NCI-H2171 treated with DMSO at 0.1 percent for 48 hours (cell line): ENCODE results near the gene RHBDL1.
A peak's percentile ranks its signal among the peaks of the same experiment; 100 is the strongest.

Source experiments
- DNase-seq: peaks from one replicate; lab custom pipeline; 2025; lab: John Stamatoyannopoulos, UW

Gene RHBDL1

DNA sequence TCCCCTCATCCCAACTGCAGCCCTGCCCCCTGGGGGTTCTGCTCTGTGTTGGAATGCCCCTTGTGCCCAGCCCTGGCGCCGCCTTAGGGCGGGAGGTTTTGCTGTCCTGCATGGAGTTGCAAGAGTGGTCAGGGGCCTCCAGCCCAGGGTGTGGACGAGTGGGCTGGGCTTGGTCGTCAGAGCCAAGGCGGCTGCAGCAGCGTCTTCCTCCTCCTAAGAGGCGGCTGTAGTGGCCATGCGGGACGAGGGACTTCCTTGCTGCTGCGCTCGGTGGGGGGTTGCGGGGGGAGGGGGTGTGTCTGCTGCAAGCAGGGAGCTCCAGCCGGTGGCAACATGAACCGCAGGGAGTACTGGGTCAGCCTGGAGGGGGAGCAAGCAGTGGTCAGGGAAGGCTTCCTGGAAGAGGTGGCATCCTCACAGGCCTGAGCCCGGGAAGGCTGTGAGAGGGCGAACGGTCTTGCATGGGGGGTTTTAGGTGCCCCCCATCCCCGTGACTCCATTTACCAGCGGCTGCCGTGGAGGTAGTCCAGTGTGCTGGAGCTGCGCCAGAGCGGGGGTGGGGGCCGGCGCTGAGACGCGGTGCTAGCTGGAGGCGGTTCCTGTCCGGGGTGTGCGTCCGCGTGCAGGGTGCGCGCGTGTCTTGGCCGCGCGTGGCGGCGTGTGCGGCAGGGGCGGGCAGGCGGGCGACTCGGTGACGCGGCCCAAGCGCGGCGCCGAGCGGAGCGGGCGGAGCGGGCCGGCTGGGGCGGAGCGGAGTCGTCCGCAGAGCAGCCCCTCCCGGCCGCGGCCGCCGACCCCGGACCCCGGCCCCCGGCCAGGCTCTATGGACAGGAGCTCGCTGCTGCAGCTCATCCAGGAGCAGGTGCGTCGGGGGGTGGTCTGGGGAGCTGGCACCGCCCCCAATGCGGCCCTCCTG lies at the start of gene RHBDL1:
TSS of gene RHBDL1 (plus strand) at position 704 of the 916 bp plus-strand sequence. CDS start at position 824, 120 bp downstream.
- no peak for DNase-seq

DNA sequence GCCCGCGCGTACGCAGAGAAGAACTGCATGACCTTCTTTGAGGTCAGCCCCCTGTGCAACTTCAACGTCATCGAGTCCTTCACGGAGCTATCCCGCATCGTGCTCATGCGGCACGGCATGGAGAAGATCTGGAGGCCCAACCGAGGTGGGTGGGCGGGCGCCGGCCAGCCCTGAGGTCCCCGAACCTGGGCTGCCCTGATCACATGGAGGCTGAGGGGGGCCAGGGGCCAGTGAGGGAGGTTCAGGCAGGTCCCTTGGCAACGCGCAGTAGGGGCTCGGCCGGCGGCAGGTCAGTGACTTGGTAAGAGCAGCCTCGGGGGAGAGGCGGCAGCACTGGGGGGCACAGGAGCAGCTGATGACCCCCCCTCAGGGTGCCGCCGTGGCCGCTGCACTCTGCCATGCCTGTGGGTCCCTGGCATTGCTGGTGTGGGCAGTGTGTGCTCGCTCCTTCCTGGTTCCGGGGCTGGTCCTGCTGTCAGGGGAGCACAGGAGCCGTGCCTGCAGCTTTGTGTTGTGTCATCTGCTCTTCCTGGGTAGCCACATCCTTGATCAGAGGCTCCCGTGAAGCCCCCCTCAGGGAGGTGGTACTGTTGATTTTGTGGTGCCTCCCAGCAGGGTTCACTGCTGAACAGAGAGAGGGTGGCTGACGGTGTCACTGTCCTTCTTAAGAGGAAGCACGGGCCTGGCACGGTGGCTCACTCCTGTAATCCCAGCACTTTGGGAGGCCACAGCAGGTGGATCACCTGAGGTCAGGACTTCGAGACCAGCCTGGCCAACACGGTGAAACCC lies 49.3 kb upstream of the RHBDL1 start:
- DNase-seq = no peak

DNA sequence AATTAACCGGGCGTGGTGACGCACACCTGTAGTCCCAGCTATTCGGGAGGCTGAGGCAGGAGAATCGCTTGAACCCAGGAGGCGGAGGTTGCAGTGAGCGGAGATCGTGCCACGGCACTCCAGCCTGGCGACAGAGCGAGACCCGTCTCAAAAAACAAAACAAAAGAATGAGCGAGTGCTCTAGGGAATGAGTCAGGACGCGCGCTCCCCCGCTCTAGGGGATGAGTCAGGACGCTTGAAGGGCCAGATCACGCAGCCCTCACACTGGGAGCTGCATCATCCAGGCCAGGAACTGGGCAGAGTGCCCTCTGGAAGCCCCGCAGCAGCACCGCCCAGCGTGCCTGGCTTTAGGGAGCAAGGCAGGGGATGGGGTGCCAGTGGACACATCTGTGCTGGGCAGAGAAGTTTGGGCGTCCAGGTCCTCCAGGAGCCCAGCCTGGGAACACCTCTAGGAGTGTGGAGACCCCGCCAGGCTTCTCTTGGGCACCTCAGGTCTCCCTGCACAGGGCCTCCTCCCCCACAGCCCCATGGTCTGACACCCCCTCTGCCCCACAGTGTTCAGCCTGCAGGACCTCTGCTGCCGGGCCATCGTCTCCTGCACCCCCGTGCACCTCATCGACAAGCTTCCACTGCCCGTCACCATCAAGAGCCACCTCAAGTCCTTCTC lies 48.6 kb upstream of the RHBDL1 start:
- no peak for DNase-seq

DNA sequence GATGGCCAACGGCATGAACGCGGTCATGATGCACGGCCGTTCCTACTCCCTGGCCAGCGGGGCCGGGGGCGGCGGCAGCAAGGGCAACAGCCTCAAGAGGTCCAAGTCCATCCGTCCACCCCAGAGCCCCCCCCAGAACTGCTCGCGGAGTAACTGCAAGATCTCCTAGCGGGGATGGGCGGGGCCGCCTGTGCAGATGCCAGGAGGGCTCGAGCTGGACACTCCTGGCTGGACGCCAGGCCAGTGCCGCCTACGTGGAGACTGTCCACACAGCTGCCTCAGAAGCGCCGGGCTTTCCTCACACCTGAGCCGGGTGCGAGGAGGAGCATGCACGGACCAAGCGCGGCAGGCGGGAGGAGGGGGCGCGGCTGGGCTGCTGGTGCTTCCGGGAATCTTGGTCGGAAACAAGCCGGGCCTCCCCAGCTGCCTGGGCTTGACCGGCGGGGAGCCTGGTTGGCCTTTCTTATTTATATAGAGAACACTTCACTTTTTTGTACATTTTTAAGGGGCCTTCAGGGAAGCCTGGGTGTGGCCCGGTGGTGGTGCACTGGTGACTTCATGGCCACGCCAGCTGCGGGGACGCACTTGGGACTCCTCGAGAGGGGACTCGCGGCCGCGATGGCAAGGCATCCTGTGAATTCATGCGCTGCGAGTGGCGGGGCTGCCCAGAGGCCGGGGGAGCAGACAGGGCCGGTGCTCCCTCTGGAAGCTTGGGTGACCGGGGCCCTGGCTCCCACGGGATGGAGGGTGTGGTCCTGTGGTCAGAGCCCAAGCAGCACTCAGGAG lies 47.8 kb upstream of the RHBDL1 start:
- no peak for DNase-seq

DNA sequence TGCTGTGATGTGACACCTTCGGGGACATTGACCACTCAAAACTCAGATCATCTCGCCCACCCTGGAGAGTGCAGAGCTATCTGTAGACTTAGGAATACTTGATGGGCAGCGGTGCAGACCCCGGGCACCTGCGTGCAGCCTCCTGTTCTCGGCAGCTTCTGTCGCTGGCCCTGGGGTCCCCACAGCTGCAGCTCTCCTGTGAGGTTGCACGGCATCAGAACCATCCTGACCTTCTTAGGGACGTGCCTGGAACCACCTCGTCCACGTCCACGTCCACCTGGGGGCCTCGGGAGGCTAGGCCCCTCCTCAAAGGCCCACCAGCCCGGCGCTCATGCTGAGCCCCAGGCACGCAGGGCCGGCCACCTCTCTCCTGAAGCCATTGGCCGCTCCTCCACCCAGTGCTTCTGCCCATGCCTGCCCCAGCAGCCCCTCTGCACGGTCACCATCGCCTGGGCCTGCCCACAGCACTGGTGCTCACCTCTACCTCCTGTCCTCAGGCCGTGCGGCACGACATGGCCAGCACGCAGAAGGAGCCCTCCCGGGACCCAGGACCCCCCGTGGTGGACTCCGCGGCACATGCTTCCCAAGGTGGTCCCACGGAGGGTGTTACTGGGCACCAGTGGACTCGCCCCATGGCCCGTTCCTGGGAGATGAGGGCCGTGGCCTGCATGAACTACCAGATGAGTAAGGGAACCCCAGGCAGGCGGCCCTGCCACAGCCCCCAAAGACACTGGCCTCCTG lies 47.0 kb upstream of the RHBDL1 start:
- DNase-seq = no peak

DNA sequence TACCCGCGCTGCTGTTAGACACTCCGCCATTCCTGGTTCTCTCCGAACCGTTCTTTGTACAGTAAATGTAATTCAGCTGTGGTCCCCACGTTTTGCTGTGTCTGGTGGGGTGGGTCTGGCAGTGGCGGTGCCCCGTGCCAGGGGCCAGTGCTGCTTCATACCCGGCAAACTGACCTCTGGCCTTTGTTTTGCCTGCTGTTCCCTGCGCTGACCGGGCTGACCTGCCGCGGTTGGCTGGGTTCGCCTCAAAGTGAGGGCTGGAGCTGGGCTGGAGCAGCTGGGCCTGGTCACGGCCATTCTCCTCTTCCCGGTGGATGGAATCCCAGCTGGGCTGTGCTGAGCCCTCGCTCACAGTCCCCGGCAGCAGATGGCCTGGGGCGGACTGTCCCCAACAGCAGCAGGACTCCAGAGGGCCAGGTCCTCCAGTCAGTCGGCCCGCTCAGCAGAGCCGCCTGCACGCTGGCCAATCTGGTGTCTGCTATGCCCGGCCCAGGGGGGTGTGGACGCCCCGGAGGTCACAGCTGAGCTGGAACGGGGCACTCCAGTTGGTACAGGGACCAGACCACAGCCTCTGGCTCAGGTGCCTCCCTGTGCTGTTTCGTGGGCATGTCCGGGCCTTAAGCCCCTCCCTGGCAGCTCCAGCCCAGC lies 46.2 kb upstream of the RHBDL1 start:
- DNase-seq = no peak

DNA sequence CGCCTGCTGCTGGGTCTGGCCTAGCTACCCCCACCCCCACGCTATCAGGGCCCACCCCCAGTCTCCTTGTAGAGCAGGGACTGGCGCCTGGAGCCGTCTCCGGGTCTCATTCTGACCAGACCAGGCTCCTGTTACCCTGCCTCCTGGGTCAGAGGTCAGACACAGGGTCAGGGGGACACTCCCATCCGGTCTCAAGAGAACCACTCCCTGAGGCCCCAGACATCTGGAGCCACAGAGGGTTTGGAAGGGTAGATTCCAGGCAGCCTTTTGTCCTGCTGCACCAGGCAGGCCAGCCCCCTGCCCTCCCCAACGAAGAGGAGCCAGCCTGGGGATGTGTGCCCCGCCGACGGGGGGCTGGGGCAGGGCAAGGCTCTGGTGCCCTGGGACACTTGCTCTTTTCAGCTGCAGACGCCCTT lies 45.6 kb upstream of the RHBDL1 start:
- DNase-seq = no peak

DNA sequence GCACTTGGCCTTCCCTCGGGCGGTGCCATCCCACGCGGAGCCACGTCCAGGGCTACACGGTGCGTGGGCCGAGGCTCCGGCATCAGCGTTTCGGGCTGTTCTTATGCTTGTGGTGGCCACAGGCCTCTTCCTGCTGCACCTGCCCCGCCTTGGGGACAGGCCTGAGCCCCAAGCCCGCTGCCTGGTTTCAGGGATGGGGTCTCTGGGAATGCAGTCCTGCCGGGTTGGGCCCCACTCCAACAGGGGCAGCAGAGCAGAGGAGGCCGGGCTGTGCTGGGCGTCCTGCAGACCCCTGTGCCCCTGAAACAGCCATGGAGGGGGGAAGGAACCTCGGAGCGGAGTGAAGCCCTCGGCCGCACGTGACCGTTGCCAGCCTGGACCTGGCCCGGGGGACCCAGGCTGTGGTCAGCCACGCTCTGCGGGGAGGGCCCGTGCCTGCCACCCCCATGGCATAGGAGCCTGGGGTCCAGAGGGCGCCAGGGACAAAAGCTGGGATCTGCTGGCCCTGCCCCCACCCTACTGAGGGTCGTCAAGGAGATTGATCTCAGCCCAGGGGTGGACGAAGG lies 45.1 kb upstream of the RHBDL1 start:
- no peak for DNase-seq

DNA sequence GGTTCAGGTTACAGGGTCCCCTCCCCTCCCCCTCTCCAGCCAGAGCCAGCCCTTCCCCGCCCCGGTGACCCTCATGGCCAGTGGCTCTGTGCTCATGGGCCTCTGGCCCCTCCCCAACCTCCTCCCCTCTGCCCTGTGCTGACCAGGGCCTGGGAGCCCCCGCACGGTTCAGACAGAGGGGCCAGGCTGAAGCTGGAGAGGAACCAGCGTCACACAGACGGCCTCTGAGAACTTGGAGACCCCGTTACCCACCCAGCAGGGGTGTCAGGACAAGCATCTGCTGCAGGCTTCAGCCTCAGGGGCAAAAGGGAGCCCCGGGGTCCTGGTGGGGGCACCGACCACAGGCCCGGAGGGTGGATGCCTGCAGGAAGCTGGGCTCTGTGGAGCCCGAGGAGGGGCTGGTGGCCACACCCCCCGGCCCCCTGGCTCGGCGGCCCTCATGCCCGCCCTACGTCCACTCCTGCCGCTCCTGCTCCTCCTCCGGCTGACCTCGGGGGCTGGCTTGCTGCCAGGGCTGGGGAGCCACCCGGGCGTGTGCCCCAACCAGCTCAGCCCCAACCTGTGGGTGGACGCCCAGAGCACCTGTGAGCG lies 44.6 kb upstream of the RHBDL1 start, which contains the start of gene WFIKKN1:
TSS of gene WFIKKN1 (plus strand) at position 171 of the 591 bp plus-strand sequence. CDS start at position 440, 269 bp downstream.
- no peak for DNase-seq

DNA sequence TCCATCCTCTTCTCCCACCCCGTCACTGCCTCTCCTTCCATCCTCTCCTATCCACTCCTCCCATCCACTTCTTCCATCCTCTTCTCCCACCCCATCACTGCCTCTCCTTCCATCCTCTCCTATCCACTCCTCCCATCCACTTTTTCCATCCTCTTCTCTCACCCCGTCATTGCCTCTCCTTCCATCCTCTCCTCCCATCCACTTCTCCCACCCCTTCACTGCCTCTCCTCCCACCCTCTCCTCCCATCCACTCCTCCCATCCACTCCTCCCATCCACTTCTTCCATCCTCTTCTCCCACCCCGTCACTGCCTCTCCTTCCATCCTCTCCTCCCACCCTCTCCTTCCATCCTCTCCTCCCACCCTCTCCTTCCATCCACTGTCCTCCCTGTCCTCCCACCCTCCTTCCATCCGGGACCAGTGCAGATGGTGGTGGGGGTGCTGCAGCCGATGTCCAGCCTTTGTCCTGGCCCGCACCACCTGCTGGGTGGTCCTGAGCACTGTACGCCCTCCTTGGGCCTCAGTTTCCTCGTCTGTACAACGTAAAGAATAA lies 43.6 kb upstream of the RHBDL1 start:
- DNase-seq = no peak

DNA sequence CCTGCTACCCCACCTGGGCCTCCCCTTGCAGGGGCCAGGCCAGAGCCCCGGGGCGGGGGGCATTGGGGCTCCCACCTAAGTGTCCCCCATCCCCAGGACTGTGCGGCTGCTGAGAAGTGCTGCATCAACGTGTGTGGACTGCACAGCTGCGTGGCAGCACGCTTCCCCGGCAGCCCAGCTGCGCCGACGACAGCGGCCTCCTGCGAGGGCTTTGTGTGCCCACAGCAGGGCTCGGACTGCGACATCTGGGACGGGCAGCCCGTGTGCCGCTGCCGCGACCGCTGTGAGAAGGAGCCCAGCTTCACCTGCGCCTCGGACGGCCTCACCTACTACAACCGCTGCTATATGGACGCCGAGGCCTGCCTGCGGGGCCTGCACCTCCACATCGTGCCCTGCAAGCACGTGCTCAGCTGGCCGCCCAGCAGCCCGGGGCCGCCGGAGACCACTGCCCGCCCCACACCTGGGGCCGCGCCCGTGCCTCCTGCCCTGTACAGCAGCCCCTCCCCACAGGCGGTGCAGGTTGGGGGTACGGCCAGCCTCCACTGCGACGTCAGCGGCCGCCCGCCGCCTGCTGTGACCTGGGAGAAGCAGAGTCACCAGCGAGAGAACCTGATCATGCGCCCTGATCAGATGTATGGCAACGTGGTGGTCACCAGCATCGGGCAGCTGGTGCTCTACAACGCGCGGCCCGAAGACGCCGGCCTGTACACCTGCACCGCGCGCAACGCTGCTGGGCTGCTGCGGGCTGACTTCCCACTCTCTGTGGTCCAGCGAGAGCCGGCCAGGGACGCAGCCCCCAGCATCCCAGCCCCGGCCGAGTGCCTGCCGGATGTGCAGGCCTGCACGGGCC lies 42.8 kb upstream of the RHBDL1 start:
- no peak for DNase-seq

DNA sequence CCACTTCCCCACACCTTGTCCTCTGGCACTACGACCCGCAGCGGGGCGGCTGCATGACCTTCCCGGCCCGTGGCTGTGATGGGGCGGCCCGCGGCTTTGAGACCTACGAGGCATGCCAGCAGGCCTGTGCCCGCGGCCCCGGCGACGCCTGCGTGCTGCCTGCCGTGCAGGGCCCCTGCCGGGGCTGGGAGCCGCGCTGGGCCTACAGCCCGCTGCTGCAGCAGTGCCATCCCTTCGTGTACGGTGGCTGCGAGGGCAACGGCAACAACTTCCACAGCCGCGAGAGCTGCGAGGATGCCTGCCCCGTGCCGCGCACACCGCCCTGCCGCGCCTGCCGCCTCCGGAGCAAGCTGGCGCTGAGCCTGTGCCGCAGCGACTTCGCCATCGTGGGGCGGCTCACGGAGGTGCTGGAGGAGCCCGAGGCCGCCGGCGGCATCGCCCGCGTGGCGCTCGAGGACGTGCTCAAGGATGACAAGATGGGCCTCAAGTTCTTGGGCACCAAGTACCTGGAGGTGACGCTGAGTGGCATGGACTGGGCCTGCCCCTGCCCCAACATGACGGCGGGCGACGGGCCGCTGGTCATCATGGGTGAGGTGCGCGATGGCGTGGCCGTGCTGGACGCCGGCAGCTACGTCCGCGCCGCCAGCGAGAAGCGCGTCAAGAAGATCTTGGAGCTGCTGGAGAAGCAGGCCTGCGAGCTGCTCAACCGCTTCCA lies 42.0 kb upstream of the RHBDL1 start:
- DNase-seq = no peak

DNA sequence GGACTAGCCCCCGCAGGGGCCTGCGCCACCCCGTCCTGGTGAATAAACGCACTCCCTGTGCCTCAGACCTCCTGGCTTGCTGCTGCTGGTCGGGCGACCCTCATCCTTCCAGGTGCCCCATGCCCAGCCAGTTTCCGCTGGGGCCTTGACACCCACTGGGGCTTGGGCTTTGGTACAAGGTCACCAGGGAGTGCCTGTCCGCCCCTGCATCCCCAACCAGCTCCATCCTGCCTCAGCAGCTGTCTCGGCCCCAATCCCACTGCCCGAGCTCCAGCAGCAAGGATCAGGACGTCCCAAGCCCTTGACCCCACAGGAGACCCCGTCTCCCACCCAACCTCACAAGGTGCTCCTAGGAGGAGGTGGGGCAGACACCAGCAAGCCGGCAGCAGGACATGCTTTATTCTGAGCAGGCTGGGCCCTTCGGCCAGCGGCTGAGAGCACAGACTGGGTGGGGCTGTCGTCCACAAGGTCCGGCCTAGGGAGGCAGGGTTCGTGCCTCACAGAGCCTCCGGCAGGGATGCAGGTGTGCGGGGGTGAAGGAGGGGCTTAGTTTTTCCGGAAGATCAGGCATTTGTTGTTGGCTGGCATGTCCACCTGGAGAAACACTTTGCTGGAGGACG lies 41.3 kb upstream of the RHBDL1 start:
- DNase-seq = no peak

DNA sequence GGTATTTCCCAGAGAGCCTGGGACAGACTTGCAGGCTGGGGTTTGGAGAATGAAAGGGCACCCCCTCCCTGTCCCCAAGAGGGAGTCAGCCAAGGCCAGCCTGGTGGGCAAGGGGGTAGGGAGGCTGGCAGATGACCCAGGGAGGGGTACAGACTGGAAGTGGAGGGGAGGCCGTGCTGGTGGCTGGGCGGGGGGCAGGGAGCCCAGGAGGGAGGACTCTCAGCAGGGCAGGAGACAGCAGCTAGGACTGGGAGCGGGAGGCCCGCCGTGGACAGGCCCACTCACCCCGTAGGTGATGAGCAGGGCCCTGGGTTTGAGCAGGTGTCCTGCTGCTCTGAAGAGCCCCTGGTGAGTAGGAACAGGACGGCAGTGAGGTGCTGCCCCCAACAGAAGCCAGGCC lies 40.5 kb upstream of the RHBDL1 start:
- DNase-seq = no peak

DNA sequence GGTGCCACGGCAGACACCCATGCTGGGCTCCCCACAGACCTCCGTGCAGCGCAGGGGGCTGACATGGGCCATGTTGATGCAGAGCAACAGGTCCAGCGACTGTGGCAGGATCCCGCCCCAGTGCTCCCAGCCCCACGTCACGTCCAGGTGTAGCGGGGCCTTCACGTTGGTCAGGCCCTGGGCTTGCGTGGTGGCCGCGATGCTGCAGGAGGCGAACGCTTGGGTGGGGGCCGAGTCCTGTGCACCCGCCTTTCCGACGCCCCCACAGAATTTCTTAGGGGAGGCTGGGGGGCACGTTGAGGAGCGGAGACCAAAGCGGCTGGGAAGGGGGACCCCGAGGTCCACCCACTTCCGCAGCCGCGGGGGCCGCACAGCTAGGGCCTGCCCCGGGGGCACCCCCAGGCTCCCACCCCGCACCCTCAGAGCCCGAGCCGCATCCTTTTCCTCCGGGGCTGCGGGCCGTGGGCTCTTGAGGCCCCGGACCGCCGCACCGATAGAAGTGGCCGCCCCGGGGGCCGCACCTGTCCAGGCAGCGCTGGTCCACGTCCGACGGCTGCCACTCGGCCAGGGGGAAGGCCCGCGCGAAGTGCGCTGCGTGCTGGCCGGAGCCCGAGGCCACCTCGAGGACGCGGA lies 39.8 kb upstream of the RHBDL1 start:
- DNase-seq = no peak

DNA sequence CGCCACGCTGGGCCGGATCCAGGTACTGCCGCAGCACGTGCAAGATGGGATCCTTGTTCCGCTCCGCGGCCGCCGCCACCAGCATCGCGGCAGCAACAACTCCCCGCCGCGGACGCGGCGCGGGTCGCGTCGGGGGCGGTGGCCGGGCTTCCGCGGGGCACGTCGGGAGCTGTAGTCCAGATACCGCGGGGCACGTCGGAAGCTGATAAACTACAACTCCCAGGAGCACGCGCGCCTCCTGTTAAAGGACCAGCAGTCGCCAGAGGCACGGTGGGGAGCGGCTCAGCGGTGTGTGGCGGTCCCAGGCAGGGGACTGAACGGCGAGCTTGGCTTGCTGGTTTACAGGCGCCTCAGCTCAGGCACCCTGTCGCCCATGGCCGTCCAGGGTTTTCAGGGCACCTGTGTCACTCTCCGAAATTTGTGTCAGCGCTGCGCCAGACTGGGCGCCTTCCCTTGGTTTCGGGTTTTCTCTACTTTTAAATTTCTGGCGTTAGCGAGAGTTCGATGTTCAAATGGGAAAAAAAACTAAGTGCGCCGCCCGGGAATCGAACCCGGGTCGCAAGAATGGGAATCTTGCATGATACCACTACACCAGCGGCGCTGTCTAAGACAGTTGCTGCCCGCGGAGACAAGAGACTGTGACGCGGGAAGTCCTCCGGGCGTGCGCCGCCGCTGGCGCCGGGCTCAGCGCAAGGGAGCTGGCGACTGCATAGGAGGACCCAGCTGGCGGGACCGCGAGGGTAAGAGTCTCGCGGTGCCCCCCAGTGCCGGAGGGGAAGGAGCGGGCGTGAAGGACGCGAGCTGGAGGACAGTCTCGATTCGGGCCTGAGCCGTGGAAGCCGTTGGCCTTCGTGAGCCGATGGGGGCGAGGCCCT lies 39.0 kb upstream of the RHBDL1 start, which contains the start of gene METTL26:
TSS of gene METTL26 (minus strand) at position 100 of the 875 bp plus-strand sequence. CDS start at position 85, 15 bp downstream.
- peak; percentile 94 for DNase-seq
